ENCODE data around the gene TFDP2.

Gene TFDP2

GRCh38 chr3:141960731-141961130 lies 188.6 kb downstream of the TFDP2 start:
- no peak for DNase-seq (ENCODE audit: low read depth)

- no peak for DNase-seq (ENCODE audit: low read depth)
Observed at GRCh38 chr3:141959589-141960554, 189.5 kb downstream of the TFDP2 start.

GRCh38 chr3:141955175-141955574 lies 194.2 kb downstream of the TFDP2 start:
- DNase-seq (ENCODE audit: low read depth) = no peak

- DNase-seq (ENCODE audit: low read depth) = no peak
Observed at GRCh38 chr3:141952611-141953010, 196.7 kb downstream of the TFDP2 start.

GRCh38 chr3:141950572-141951493 lies 198.5 kb downstream of the TFDP2 start:
- no peak for DNase-seq (ENCODE audit: low read depth)

- no peak for DNase-seq (ENCODE audit: low read depth)
Observed at GRCh38 chr3:141949972-141950371, 199.4 kb downstream of the TFDP2 start.

- no peak for DNase-seq (ENCODE audit: low read depth)
Observed at GRCh38 chr3:141949399-141949798, 199.9 kb downstream of the TFDP2 start.

GRCh38 chr3:141945726-141946485 lies 203.4 kb downstream of the TFDP2 start:
- no peak for DNase-seq (ENCODE audit: low read depth)

GRCh38 chr3:141942006-141942405 lies 207.3 kb downstream of the TFDP2 start:
- no peak for DNase-seq (ENCODE audit: low read depth)

GRCh38 chr3:141941093-141941492 lies 208.3 kb downstream of the TFDP2 start:
- DNase-seq (ENCODE audit: low read depth) = no peak

- DNase-seq (ENCODE audit: low read depth) = no peak
Observed at GRCh38 chr3:141940194-141940776, 209.1 kb downstream of the TFDP2 start.

GRCh38 chr3:141939759-141940158 lies 209.6 kb downstream of the TFDP2 start:
- no peak for DNase-seq (ENCODE audit: low read depth)

- DNase-seq (ENCODE audit: low read depth) = no peak
Observed at GRCh38 chr3:141938011-141938500, 211.3 kb downstream of the TFDP2 start.

GRCh38 chr3:141934354-141934753 lies 215.0 kb downstream of the TFDP2 start:
- no peak for DNase-seq (ENCODE audit: low read depth)

- DNase-seq (ENCODE audit: low read depth) = no peak
Observed at GRCh38 chr3:141933421-141934300, 215.7 kb downstream of the TFDP2 start.

- no peak for DNase-seq (ENCODE audit: low read depth)
Observed at GRCh38 chr3:141930801-141931200, 218.5 kb downstream of the TFDP2 start.

GRCh38 chr3:141929341-141929995 lies 219.9 kb downstream of the TFDP2 start:
- DNase-seq (ENCODE audit: low read depth) = no peak

- no peak for DNase-seq (ENCODE audit: low read depth)
Observed at GRCh38 chr3:141928631-141929270, 220.6 kb downstream of the TFDP2 start.

- DNase-seq (ENCODE audit: low read depth) = no peak
Observed at GRCh38 chr3:141926929-141927328, 222.4 kb downstream of the TFDP2 start.

All from stimulated activated CD8-positive, alpha-beta memory T cell treated with anti-CD3 and anti-CD28 coated beads, Interleukin-12 subunit alpha, Interleukin-12 subunit beta, amount 100 ng/mL, for 4 hours (primary cell).